Endothelial cell of umbilical vein (primary cell): ENCODE results near the gene ZNF524. TPM values are rescaled to one million over a fixed set of nuclear protein-coding genes. Genes with fewer than 3 reads are reported as not detected.

Source experiments
- BruUV-seq: library from RNA; stranded (reverse); fragments of 400-500 nt; replicated peaks from 2 replicates; lab custom pipeline; 2021; lab: Mats Ljungman, UMichigan
- CTCF ChIA-PET: fragments of 300-600, 350-600 bp; sonication (Branson Sonifier 250); formaldehyde crosslinking; loops from one replicate; lab custom pipeline; 2021; ENCODE audit warnings: antibody characterized with exemption, inconsistent platforms; lab: Charles Lee
- POLR2A ChIA-PET: fragments of 300-600, 350-600 bp; sonication (Branson Sonifier 250); formaldehyde crosslinking; loops from one replicate; lab custom pipeline; 2021; ENCODE audit warnings: antibody characterized with exemption, inconsistent platforms; lab: Charles Lee
- DNase-seq: peaks from one replicate; pipeline ENCODE4 v3.0.0-alpha.2; 2011; ENCODE audit warnings: low read depth, low spot score
- FAIRE-seq: peaks from 2 replicates; lab custom pipeline; 2011; peaks lifted over from hg19 to GRCh38; lab: Jason Lieb, UNC
- H2AFZ ChIP-seq: 2 replicates; pipeline ENCODE4 v1.6.0; 2012; ENCODE audit warnings: low read depth, low read length, control low read depth, inconsistent platforms
- H3K27ac ChIP-seq: 2 replicates; pipeline ENCODE4 v1.5.1; 2011; ENCODE audit warnings: low read depth, mild to moderate bottlenecking, control low read depth, low read length, moderate library complexity; ENCODE audit not compliant: insufficient read depth
- H3K27me3 ChIP-seq, 2 experiments: 2 replicates each; pipeline versions ENCODE4 v1.6.0 to v1.6.1; 2011; ENCODE audit warnings: low read length in 2 of 2, mixed read lengths in 1 of 2; ENCODE audit not compliant: control insufficient read depth in 2 of 2, insufficient read depth in 2 of 2
- H3K36me3 ChIP-seq, 2 experiments: 2 replicates in 1 of 2; 3 replicates in 1 of 2; pipeline ENCODE4 v1.5.1; 2011; ENCODE audit warnings: low read length in 2 of 2, mild to moderate bottlenecking in 1 of 2, moderate library complexity in 1 of 2; ENCODE audit not compliant: control insufficient read depth in 2 of 2, insufficient read depth in 2 of 2; ENCODE audit errors: extremely low read depth in 1 of 2
- H3K4me1 ChIP-seq: 3 replicates; pipeline ENCODE4 v1.5.1; 2011; ENCODE audit warnings: mild to moderate bottlenecking, low read length; ENCODE audit not compliant: control insufficient read depth, insufficient read depth; ENCODE audit errors: extremely low read depth
- H3K4me2 ChIP-seq: 2 replicates; pipeline ENCODE4 v1.6.1; 2011; ENCODE audit warnings: low read length, control low read depth, mixed read lengths; ENCODE audit not compliant: insufficient read depth
- H3K4me3 ChIP-seq, 3 experiments: fragments of 200-600 bp in 1 of 3; sonication (generic), shearing (Covaris generic) in 1 of 3; replicated peaks in 1 of 3; 2 replicates each; pipeline ENCODE4 v1.5.1; 2011 to 2016; ENCODE audit warnings: control low read depth in 3 of 3, low read length in 3 of 3, mild to moderate bottlenecking in 2 of 3, inconsistent platforms in 1 of 3, low read depth in 1 of 3, moderate library complexity in 1 of 3; ENCODE audit not compliant: insufficient read depth in 1 of 3
- H3K79me2 ChIP-seq: 2 replicates; pipeline ENCODE4 v1.6.0; 2012; ENCODE audit warnings: low read length, inconsistent platforms; ENCODE audit not compliant: control insufficient read depth, insufficient read depth
- H3K9ac ChIP-seq: replicated peaks from 2 replicates; pipeline ENCODE3; 2011; ENCODE audit warnings: low read length, control low read depth; ENCODE audit not compliant: insufficient read depth; ENCODE audit errors: extremely low read depth
- H3K9me1 ChIP-seq: replicated peaks from 3 replicates; pipeline ENCODE4 v1.6.0; 2011; ENCODE audit warnings: mild to moderate bottlenecking, low read length; ENCODE audit not compliant: control insufficient read depth, insufficient read depth; ENCODE audit errors: extremely low read depth
- H3K9me3 ChIP-seq: replicated peaks from 2 replicates; pipeline ENCODE4 v1.5.1; 2012; ENCODE audit warnings: low read length, inconsistent platforms; ENCODE audit not compliant: control insufficient read depth, insufficient read depth
- H4K20me1 ChIP-seq: replicated peaks from 2 replicates; pipeline ENCODE3; 2011; ENCODE audit warnings: mild to moderate bottlenecking, low read length; ENCODE audit not compliant: control insufficient read depth, insufficient read depth; ENCODE audit errors: extremely low read depth
- CTCF ChIP-seq, 2 donors: IDR thresholded peaks; 1 replicate in 1 of 2; 2 replicates in 1 of 2; pipeline ENCODE4 v1.5.1; 2011; ENCODE audit warnings: low read length in 2 of 2, mild to moderate bottlenecking in 2 of 2, moderate library complexity in 2 of 2, control low read depth in 1 of 2, inconsistent platforms in 1 of 2, low read depth in 1 of 2; ENCODE audit not compliant: insufficient read depth in 1 of 2; ENCODE audit errors: extremely low read depth in 1 of 2
- EZH2 ChIP-seq: IDR thresholded peaks from 2 replicates; pipeline ENCODE4 v1.6.1; 2012; ENCODE audit warnings: borderline replicate concordance, low read depth, mild to moderate bottlenecking, moderate library complexity, low read length, inconsistent platforms; ENCODE audit not compliant: severe bottlenecking
- FOS ChIP-seq: IDR thresholded peaks from 2 replicates; pipeline ENCODE4 v1.6.1; 2011; ENCODE audit warnings: mild to moderate bottlenecking, low read length, moderate library complexity, borderline replicate concordance; ENCODE audit not compliant: insufficient read depth
- GATA2 ChIP-seq: IDR thresholded peaks from 2 replicates; pipeline ENCODE4 v1.7.0; 2011; ENCODE audit warnings: low read depth, mild to moderate bottlenecking, moderate library complexity, mixed read lengths, low read length; ENCODE audit not compliant: insufficient read length, insufficient read depth
- JUN ChIP-seq: IDR thresholded peaks from 2 replicates; pipeline ENCODE4 v1.6.1; 2011; ENCODE audit warnings: borderline replicate concordance, low read depth; ENCODE audit not compliant: insufficient read length, insufficient read depth
- MAX ChIP-seq: IDR thresholded peaks from 2 replicates; pipeline ENCODE4 v1.6.1; 2011; ENCODE audit not compliant: insufficient read depth, insufficient read length
- MYC ChIP-seq: IDR thresholded peaks from one replicate; pipeline ENCODE4 v1.6.1; 2011; ENCODE audit warnings: mild to moderate bottlenecking, low read depth, low read length
- POLR2A ChIP-seq: IDR thresholded peaks from 2 replicates; pipeline ENCODE4 v1.6.1; 2012; ENCODE audit warnings: low read depth, mild to moderate bottlenecking, control low read depth, low read length
- POLR2AphosphoS5 ChIP-seq: IDR thresholded peaks from 2 replicates; pipeline ENCODE4 v1.6.1; 2012; ENCODE audit warnings: low read depth, mild to moderate bottlenecking, control low read depth, low read length, moderate library complexity; ENCODE audit not compliant: insufficient read depth
- dilution Hi-C: fragments of 300-500 bp; cut with MboI; formaldehyde crosslinking; loops from one replicate; pipeline ENCODE4 v1.15.0; 2019; ENCODE audit warnings: low sequenced_read_pairs; ENCODE audit not compliant: extremely low pct_ligation_motif_present
- intact Hi-C: fragments of 100-400 bp; cut with micrococcal nuclease; formaldehyde crosslinking; loops from one replicate; pipeline ENCODE4 v1.10.0; 2022
- polyA plus RNA-seq, 4 experiments: library from polyadenylated mRNA; depleted of rRNA in 3 of 4; stranded (reverse) in 3 of 4; unstranded in 1 of 4; fragments of >200 nt; gene quantifications; 2 replicates each; pipeline versions ENCODE4 v1.2.1 to v1.2.3, GENCODE V29; 2011 to 2012; ENCODE audit warnings: missing spikeins in 1 of 4
- total RNA-seq: library from RNA; stranded (reverse); gene quantifications from 2 replicates; pipeline ENCODE4 v1.2.3, GENCODE V29; 2021

Gene ZNF524
- total and polyA plus RNA-seq, 2 donors (not counting 3 experiments of a cell fraction or from before 2014, with no cell fraction given), result 15.2 to 15.4 TPM

GRCh38 chr19:55550321-55550650, 49.8 kb upstream of the ZNF524 start:
- Histone ChIP-seq H4K20me1 (no peaks in the 10 kb centered on the region), H3K9me1 (no peaks in the 10 kb centered on the region), H2AFZ (peak overlapping the region; percentile 65), H3K4me2 (peak overlapping the region; percentile 65), H3K36me3 (no peaks in the 10 kb centered on the region), H3K4me1 (peaks cover 33% of the 10 kb centered on the region), H3K79me2 (no peaks in the 10 kb centered on the region), H3K27me3 (peaks cover 0 to 3% of the 10 kb centered on the region in 2 experiments), H3K9me3 (no peaks in the 10 kb centered on the region), H3K4me3 (peak overlapping the region in 1 of 3 experiments; percentile 26), H3K9ac (no peak overlapping the region), H3K27ac (peak overlapping the region; percentile 96)
- dilution Hi-C loops (no loop called here), intact Hi-C loops (no loop called here)
- DNase-seq (no peak), FAIRE-seq (no peak)
- ChIA-PET POLR2A (interaction anchor here (0.5 kb wide), 1 partner anchor 73 kb away, joined by 3 read pairs; no protein-coding TSS in a partner anchor), CTCF (interaction anchor here (0.7 to 2.0 kb wide), 5 partner anchors 8 to 82 kb away, joined by 3 to 6 read pairs (median 4); partner anchors contain the start of gene FIZ1)
- TF ChIP-seq MYC (no peak), FOS (no peak), POLR2A (no peak), JUN (no peak), POLR2AphosphoS5 (no peak), EZH2 (no peak), GATA2 (no peak), MAX (no peak), CTCF (IDR thresholded peaks at IDR 0.05; ENCODE audit: extremely low read depth in 1 of 2, insufficient read depth in 1 of 2, low read depth in 1 of 2, low read length in 2 of 2) (no peak)
- no TSS peak for BruUV-seq
